ENCODE results near the gene KRT6B.
"Not testable (repeated sequence)": the region's sequence is repeated elsewhere in the genome, so short reads cannot be mapped to it uniquely, and the experiment has no call there.

DNA sequence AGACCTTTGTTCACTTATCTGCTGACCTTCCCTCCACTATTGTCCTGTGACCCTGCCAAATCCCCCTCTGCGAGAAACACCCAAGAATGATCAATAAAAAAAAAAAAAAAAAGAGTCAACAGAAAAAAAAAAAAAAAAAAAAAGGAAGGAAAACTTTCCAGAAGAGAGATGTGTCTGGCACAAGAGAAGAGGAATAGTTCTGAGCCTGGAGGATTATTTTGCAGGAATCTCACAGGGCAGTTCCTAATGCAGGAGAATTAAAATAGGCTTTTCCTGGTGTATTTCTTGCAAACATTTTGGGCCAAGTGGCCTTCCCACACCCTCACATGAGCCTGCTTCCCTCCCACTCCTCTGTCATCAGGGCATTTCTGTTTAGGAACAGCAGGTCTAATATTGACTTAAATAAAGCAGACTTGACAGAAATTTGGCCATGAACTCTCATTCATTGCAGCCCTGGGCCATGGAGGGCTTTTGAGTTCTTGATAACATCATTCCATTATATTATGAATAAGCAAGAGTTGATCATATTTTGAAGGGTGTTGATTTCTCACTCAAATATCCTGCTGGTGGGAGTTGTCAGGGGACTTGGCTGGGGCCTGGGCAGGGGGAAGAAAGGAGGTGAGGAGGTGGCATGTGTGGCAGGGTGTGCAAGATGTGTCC, 41.2 kb downstream of the KRT6B start:
- TF ChIP-seq, protein P1, sequence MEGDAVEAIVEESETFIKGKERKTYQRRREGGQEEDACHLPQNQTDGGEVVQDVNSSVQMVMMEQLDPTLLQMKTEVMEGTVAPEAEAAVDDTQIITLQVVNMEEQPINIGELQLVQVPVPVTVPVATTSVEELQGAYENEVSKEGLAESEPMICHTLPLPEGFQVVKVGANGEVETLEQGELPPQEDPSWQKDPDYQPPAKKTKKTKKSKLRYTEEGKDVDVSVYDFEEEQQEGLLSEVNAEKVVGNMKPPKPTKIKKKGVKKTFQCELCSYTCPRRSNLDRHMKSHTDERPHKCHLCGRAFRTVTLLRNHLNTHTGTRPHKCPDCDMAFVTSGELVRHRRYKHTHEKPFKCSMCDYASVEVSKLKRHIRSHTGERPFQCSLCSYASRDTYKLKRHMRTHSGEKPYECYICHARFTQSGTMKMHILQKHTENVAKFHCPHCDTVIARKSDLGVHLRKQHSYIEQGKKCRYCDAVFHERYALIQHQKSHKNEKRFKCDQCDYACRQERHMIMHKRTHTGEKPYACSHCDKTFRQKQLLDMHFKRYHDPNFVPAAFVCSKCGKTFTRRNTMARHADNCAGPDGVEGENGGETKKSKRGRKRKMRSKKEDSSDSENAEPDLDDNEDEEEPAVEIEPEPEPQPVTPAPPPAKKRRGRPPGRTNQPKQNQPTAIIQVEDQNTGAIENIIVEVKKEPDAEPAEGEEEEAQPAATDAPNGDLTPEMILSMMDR (IDR thresholded peaks at IDR 0.05; ENCODE audit: insufficient read depth, low read length) = not testable (repeated sequence)
- not testable (repeated sequence) for TF ChIP-seq REST (IDR thresholded peaks at IDR 0.05; ENCODE audit: insufficient replicate concordance, low read depth)

Data from HL-60 (cell line).